GM19328 (cell line): Measurements from ENCODE around the gene AKAP6.
"Not testable (repeated sequence)": the region's sequence is repeated elsewhere in the genome, so short reads cannot be mapped to it uniquely, and the experiment has no call there.

ENCODE experiments used
- ATAC-seq: cut with Tn5 transposase; IDR thresholded peaks from one replicate; pipeline ENCODE4 v1.9.1; 2021; ENCODE audit warnings: mild to moderate bottlenecking, moderate library complexity; ENCODE audit not compliant: unreplicated experiment

AKAP6 gene

DNA sequence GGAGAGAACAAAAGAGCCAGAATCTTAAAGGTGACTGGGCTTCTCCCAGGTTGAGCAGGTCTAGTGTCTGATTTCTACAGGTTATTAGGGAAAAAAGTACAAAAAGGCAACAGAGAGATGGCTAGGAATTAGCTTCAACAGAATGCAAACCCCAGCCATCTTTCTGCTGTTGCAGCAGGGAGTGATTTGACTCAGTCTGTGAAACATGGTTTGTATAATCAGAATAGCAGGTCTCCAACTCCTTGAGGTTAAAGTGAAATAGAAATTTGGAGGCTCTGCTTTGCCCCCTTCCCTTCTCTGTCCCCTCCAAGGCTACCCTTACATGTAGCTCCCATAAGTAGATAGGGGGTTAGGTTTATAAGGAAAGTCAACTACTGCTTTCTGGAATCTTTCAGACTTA is 105.8 kb downstream of the AKAP6 start:
- no peak for ATAC-seq

- ATAC-seq = no peak
These were observed 106.3 kb downstream of the AKAP6 start for GRCh38 chr14:32435411-32435810.

DNA sequence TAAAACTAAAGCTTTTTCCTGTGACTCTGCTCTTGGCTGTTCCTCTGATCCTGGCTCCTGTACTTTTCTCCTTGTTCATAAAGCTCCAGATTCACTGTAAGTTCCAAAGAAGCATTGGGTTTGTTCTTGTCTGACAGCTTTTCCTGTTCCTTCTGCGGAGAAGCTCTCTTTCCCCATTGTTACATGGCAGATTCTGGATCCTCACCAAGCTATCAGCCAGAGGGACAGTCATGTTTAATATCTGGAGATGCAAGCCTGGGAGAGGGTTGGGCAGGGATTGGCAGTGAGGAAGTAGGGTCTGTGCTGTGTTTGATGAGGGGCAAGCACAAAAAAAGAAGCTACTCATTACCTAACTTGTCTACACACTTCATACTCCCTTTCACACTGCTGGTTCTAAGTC is 107.9 kb downstream of the AKAP6 start:
- ATAC-seq = no peak

- no peak for ATAC-seq
These were observed 109.4 kb downstream of the AKAP6 start for GRCh38 chr14:32438517-32438916.

GRCh38 chr14:32443890-32444661 is 115.0 kb downstream of the AKAP6 start:
- ATAC-seq = no peak

DNA sequence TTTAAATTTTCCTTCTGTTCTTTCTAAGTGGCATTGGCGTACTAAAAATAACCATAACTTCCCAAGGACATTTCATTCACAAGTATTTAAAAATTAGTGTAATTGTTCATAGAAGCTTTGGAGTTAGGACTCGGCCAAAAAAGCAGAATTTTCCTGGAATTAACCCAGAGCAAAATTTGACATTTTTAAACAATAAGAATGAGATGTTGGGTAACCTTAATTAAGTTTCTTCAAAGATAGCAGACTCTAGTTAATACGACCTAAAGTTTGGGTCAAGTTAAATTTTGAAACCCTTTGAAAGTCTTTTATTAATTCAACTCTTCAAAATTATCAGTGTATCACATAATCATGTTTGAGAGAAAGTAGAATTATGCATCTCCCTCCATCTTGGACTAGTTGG is 118.3 kb downstream of the AKAP6 start:
- no peak for ATAC-seq

GRCh38 chr14:32449648-32450047 is 120.5 kb downstream of the AKAP6 start:
- ATAC-seq = no peak

DNA sequence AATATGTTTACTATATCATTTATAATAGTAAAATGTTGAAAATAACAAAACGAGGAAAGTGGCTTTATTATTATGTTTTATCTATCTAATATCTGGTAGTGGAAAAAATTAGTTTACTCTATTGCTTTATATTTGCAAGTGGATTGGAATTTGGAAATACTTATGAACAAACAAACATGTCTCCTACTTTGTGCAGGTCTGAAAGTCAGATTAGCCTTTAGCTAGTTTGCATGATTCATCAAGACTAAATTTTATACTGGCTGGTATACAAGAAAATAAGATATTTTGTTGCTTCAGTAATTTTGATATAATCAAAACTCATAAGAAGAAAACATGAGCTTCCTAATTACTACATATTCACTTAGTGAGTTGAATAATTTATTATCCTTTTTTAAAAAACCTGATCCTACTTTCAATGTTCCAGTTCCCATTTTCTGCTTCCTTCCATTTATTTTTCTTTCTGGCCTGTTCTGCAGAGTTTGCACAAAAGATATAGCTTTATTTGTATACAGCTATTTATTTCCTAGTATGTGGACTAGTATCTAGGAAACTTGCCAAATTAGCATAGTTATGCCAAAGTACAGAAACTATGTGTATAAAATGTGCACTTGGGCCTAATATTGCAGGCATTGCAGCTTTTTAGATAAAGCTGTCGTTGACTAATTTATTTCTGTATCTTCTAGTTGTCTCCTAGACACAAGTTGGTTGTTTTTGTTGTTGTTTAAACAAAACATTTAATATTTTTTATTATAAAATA is 122.0 kb downstream of the AKAP6 start:
- no peak for ATAC-seq

DNA sequence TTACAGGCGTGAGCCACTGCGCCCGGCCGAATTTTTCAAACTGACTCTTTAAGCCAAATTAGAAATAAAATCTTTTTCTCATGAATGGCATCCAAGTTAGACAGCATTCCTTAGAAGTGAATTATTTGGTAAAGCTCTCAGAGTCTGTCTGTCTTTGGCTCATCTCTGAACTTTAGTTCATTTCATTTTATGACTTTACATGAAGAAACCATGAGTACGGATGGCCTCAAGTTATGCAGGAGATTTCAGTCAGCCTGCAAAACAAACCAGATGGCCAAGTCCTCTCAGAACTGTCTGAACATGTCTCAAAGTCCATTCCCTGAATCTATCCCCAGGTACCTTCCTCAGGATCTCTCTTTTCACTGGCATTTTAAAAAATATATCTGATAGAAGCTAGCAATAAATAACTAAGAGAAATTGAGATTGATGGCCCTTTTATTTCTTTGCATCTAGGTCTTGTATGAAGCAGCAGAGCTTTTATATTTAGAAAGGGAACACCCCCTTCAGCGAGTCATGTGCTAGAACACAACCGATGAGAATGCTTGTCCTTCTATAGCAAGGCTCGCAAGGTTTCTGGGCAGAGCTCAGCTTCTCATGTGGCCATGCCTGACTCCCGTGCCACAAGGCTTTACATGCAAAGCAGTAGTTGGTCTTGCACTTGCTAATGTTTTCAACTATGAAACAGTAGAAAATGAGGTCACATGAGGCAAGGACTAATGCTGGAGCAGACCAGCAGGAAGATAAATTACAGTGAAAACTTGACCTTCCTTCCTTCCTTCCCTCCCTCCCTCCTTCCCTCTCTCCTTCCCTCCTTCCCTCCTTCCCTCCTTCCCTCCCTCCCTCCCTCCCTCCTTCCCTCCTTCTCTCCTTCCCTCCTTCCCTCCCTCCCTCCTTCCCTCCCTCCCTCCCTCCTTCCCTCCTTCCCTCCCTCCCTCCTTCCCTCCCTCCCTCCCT is 125.0 kb downstream of the AKAP6 start:
- no peak for ATAC-seq

- ATAC-seq = no peak
These were observed 128.3 kb downstream of the AKAP6 start for GRCh38 chr14:32457213-32457920.

GRCh38 chr14:32458720-32459119 is 129.6 kb downstream of the AKAP6 start:
- ATAC-seq = no peak

- no peak for ATAC-seq
These were observed 131.2 kb downstream of the AKAP6 start for GRCh38 chr14:32460267-32460666.

- ATAC-seq = not testable (repeated sequence)
These were observed 133.5 kb downstream of the AKAP6 start for GRCh38 chr14:32462553-32462952.

GRCh38 chr14:32468955-32469354 is 139.9 kb downstream of the AKAP6 start:
- no peak for ATAC-seq

DNA sequence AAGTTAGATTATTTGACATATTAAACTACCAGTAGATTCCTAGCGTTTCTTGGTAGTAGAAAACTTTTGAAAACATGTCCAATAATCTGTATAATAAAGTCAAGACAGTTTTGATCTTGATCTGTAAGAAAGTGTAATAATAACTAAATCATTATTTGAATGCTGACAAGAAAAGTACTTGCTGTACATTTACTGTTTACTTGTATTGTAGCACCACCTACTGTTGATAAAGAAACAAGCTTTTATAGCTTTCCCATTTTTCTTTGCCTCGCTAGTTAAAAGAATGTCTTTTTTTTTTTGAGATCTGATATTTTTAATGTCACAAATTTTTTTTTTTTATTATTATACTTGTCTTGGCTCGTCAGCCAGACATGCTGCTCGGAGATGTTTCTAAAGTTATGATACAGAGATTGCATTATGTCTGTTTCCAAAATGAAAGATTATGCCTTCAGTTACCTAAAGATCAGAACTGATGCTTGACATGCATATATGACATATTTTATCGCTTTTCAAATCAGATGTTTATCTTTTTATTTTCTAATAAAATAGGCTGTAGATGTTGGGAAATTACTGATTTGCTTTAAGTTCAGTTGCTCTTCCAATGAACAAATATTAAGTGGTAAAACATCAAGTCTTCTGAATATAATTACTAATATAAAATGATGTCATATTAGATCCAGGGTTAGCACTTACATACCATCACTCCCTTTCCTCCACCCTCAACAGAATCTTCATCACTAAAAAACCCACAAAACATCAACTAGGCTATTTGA is 140.5 kb downstream of the AKAP6 start:
- no peak for ATAC-seq

GRCh38 chr14:32470161-32470715 is 141.1 kb downstream of the AKAP6 start:
- ATAC-seq = no peak

DNA sequence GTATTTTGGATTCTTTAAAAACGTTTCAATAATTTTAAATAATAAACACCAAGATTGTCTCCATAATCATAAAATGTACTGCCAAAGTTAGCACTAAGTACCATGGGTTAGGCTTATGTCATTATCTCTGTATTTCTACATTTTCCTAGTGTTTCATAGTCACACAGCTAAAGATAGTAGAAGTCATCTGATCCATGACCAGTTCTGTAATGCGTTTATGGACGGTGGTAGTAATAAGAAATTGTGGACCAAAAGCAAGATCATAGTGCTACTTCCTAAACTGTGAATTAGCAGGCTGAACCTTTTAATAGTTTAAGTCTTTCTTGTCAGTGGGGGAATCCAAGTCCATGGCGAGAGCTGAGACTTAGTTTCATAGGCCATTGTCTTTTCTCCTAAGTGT is 142.1 kb downstream of the AKAP6 start:
- no peak for ATAC-seq

DNA sequence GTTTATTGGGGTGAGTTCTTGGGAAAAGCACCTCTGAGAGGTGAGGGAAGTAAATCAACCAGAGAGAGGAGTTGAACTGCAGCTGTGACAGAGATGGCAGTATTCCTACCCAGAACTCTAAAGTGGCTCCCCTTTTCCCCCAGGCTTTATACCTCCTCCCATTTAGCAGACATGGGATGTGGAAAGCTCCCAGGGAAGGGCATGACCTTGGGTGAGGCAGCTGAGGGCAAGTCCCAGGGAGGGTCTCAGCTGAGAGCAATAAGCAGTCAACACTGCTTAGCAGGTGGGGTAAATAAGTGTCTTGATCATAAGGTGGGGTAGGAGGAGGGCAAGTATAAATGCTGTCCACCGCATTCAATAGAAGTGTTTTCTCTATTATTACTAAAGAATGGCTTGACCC is 143.0 kb downstream of the AKAP6 start:
- no peak for ATAC-seq
